ENCODE data around the gene CRYZL1.
A peak's percentile ranks its signal among the peaks of the same experiment; 100 is the strongest.

Gene CRYZL1

GRCh38 chr21:33611006-33611744 is 30.4 kb downstream of the CRYZL1 start:
- no peak overlapping the region for H3K4me3 ChIP-seq (replicated peaks; ENCODE audit: low read depth, low read length)
- no peak for DNase-seq (ENCODE audit: extremely low read depth, low read depth)
- TF ChIP-seq CTCF (IDR thresholded peaks at IDR 0.05; ENCODE audit: low read depth, low read length, missing control alignments) = no peak

- H3K4me3 ChIP-seq (replicated peaks; ENCODE audit: low read depth, low read length) = no peak overlapping the region
- no peak for DNase-seq (ENCODE audit: extremely low read depth, low read depth)
- no peak for TF ChIP-seq CTCF (IDR thresholded peaks at IDR 0.05; ENCODE audit: low read depth, low read length, missing control alignments)
Measured at GRCh38 chr21:33608559-33608958, 33.0 kb downstream of the CRYZL1 start.

- no peak for TF ChIP-seq CTCF (IDR thresholded peaks at IDR 0.05; ENCODE audit: low read depth, low read length, missing control alignments)
- DNase-seq (ENCODE audit: extremely low read depth, low read depth) = no peak
- H3K4me3 ChIP-seq (replicated peaks; ENCODE audit: low read depth, low read length) = no peak overlapping the region
Measured at GRCh38 chr21:33598051-33598450, 43.5 kb downstream of the CRYZL1 start.

- H3K4me3 ChIP-seq (replicated peaks; ENCODE audit: low read depth, low read length) = peak within 1 kb of the TSS; percentile 72
- no peak for TF ChIP-seq CTCF (IDR thresholded peaks at IDR 0.05; ENCODE audit: low read depth, low read length, missing control alignments)
- peak; percentile 32 for DNase-seq (ENCODE audit: extremely low read depth, low read depth)
Measured at GRCh38 chr21:33588485-33589335, 52.8 kb downstream of the CRYZL1 start, which contains the start of gene DONSON. TSS of gene DONSON (minus strand) at chr21:33588684. CDS start at chr21:33588641, 43 bp downstream.

GRCh38 chr21:33587792-33588484 is 53.6 kb downstream of the CRYZL1 start:
- peak overlapping the region; percentile 72 for H3K4me3 ChIP-seq (replicated peaks; ENCODE audit: low read depth, low read length)
- no peak for TF ChIP-seq CTCF (IDR thresholded peaks at IDR 0.05; ENCODE audit: low read depth, low read length, missing control alignments)
- no peak for DNase-seq (ENCODE audit: extremely low read depth, low read depth)

- DNase-seq (ENCODE audit: extremely low read depth, low read depth) = no peak
- TF ChIP-seq CTCF (IDR thresholded peaks at IDR 0.05; ENCODE audit: low read depth, low read length, missing control alignments) = no peak
- peak overlapping the region; percentile 72 for H3K4me3 ChIP-seq (replicated peaks; ENCODE audit: low read depth, low read length)
Measured at GRCh38 chr21:33586927-33587326, 54.6 kb downstream of the CRYZL1 start.
